Stimulated activated memory B cell treated with anti-CD40 and anti-IgM and Interleukin-4, amounts not matched to agents 10 μg/mL and 1 μg/mL and 100 μg/mL, for 72 hours (primary cell): ENCODE data around the gene TTYH3.
"Not testable (repeated sequence)": the region's sequence is repeated elsewhere in the genome, so short reads cannot be mapped to it uniquely, and the experiment has no call there.

ENCODE experiments used
- ATAC-seq: fragments of 150-1000 bp; cut with Tn5 transposase; 2 replicates; pipeline ENCODE4 v1.10.0; 2021
- H3K27ac Mint-ChIP-seq: one replicate; pipeline ENCODE4 v1.8.0; 2022; ENCODE audit warnings: mild to moderate bottlenecking, mixed read lengths
- H3K27me3 Mint-ChIP-seq: one replicate; pipeline ENCODE4 v1.8.0; 2022; ENCODE audit warnings: mixed read lengths
- H3K36me3 Mint-ChIP-seq: one replicate; pipeline ENCODE4 v1.8.0; 2022; ENCODE audit warnings: mixed read lengths
- H3K4me1 Mint-ChIP-seq: one replicate; pipeline ENCODE4 v1.8.0; 2022; ENCODE audit warnings: mixed read lengths
- H3K4me3 Mint-ChIP-seq: one replicate; pipeline ENCODE4 v1.8.0; 2022; ENCODE audit warnings: mild to moderate bottlenecking, moderate library complexity, mixed read lengths
- H3K9me3 Mint-ChIP-seq: one replicate; pipeline ENCODE4 v1.8.0; 2022; ENCODE audit warnings: mixed read lengths

The TTYH3 gene

DNA sequence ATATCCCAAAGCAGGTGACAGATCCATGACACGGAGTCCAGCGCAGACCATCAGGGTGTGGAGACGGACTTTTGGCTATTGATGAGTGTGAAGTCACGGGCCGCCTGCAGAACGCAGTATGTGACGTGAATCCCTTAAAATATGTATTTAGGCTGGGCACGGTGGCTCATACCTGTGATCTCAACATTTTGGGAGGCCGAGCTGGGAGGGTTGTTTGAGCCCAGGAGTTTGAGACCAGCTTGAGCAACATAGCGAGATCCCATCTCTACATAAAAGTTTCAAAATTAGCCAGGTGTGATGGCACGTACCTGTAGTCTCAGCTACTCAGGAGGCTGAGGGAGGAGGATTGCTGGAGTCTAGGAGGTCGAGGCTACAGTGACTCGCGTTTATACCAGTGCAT is 54.3 kb downstream of the TTYH3 start:
- H3K36me3 Mint-ChIP-seq: no peaks in the 10 kb centered on the region
- H3K27me3 Mint-ChIP-seq: peaks cover 71% of the 10 kb centered on the region
- ATAC-seq: no peak
- H3K4me3 Mint-ChIP-seq: no peak overlapping the region
- H3K9me3 Mint-ChIP-seq: no peaks in the 10 kb centered on the region
- H3K27ac Mint-ChIP-seq: no peak overlapping the region
- H3K4me1 Mint-ChIP-seq: peaks cover 34% of the 10 kb centered on the region

DNA sequence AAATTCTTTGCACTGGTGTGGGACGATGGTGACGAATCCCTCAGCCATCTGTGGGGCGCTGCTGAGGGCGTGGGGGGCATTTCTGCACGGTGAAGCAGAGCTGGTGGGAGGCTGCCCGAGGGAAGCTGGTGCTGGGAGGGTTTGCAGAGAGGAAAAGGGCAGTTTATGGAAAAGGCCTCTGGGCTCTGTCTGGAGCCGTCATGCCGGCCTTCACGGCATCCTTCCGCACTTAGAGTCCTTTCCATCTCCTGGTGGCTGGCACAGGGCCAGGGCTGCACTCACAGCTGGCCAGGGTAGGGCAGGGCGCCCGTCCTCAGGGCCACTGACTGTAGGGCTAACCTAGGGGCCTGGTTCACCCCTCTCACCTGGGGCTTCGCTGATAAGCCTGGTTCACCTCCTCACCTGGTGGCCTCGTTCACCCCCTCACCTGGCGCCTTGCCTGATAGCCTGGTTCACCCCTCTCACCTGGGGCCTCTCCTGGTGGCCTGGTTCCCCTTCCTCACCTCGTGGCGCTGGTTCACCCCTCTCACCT is 55.6 kb downstream of the TTYH3 start:
- Mint-ChIP-seq H3K27ac (no peak overlapping the region), H3K36me3 (no peaks in the 10 kb centered on the region), H3K4me3 (peak overlapping the region; percentile 26), H3K9me3 (no peaks in the 10 kb centered on the region), H3K27me3 (peaks cover 68% of the 10 kb centered on the region), H3K4me1 (peaks cover 36% of the 10 kb centered on the region)
- no peak for ATAC-seq

DNA sequence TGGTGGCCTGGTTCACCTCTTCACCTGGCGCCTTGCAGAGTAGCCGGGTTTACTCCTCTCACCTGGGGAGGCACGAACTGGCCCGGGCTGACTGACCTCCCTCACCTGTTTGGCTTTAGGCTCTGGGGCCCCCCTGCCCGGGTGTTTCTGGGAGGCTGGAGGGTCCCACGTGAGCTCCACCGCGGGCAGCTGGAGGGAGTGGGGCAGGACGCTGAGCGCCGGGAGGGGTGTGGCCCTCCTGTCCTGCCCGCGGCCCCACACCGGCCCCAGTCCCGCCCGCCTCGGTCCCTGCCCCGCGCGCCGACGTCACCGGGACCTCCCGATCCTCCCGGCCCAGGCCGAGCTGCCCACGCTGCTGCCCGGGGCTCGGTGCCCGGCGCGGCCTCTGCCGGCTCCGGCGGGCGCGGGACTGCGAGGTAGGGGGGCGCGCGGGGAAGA is 56.1 kb downstream of the TTYH3 start, which contains the start of gene AMZ1:
Gene AMZ1 (plus strand): TSS at position 322 of the 438 bp plus-strand sequence. CDS start 12,250 bp downstream, outside the sequence.
- Mint-ChIP-seq H3K36me3 (no peaks in the 10 kb centered on the region), H3K27me3 (peaks cover 63% of the 10 kb centered on the region), H3K9me3 (no peaks in the 10 kb centered on the region), H3K27ac (peak within 1 kb of the TSS; percentile 28), H3K4me3 (peak within 1 kb of the TSS; percentile 69), H3K4me1 (peaks cover 40% of the 10 kb centered on the region)
- no peak for ATAC-seq

DNA sequence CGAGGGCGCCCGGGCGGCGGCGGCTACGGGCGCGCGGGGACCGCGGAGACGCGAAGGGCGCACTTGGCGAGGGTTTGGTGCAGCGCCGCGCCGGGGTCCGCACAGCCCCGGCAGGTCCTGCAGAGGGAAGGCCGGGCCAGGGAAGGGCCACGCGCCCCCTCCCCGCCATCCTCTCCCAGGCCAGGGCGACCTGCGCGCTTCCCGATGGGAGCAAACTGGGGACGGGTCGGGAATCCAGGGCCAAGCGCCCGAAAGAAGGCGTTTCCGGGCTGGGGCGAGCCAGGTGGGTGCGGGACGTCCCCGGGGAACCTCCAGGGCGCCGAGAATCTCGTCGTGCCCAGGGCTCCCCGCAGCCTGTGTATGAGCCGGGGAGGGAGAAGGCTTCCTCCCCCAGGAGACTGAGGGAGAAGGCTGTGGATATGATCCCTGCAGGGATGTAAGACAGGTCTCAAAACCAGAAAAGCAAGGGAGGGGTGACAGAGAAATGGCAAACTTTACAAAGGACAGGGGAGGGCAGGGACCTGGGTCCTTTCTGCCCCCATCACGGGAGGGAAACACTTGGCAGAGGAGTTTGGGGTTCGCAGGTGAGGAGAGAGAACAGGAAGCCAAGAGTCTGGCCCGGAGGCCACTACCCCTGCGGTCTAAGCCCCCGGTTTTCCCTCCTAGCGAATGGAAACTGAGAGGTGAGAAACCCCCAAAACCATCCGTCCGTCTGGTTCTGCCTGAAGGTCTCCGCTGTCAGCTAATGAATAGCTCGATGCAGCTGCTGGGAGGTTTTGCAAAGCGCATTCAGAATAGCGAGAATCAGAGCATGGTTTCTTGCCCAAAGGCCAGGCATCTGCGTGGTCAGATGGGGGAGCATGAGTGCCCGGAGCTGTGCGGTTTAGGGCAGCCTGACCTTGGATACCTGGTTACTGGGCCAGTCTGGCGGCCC is 56.9 kb downstream of the TTYH3 start:
- Mint-ChIP-seq H3K27me3 (peaks cover 55% of the 10 kb centered on the region), H3K36me3 (no peaks in the 10 kb centered on the region), H3K27ac (peak overlapping the region; percentile 28), H3K4me3 (peak overlapping the region; percentile 69), H3K4me1 (peaks cover 46% of the 10 kb centered on the region), H3K9me3 (no peaks in the 10 kb centered on the region)
- ATAC-seq: peak; percentile 71

DNA sequence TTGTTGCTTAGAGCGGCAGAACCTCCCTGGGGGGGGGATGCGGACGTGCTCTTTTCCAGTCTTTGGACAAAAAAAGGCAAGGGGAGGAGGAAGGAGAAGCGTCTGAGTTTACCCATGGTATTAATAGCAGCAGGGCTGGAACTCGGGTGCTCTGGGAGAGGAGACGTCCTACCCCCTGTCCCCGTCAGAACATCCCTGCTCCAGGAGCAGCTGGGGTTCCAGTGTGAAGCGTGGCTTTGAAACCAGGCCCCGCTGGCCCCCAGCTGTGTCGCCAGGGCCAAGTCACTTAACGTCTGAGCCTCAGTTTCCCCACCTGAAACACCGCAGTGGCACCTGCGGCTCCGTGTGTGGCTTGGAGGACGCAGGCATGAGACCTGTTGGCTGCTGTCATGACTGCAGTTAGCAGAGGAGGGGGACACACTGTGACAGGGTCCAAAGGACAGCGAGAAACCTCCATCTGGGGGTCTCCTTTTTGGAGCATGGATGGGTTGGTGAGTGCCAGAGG is 57.6 kb downstream of the TTYH3 start:
- Mint-ChIP-seq H3K4me1 (peaks cover 50% of the 10 kb centered on the region), H3K9me3 (no peaks in the 10 kb centered on the region), H3K27ac (peak overlapping the region; percentile 28), H3K36me3 (no peaks in the 10 kb centered on the region), H3K4me3 (peak overlapping the region; percentile 69), H3K27me3 (peaks cover 48% of the 10 kb centered on the region)
- ATAC-seq: peak; percentile 29

DNA sequence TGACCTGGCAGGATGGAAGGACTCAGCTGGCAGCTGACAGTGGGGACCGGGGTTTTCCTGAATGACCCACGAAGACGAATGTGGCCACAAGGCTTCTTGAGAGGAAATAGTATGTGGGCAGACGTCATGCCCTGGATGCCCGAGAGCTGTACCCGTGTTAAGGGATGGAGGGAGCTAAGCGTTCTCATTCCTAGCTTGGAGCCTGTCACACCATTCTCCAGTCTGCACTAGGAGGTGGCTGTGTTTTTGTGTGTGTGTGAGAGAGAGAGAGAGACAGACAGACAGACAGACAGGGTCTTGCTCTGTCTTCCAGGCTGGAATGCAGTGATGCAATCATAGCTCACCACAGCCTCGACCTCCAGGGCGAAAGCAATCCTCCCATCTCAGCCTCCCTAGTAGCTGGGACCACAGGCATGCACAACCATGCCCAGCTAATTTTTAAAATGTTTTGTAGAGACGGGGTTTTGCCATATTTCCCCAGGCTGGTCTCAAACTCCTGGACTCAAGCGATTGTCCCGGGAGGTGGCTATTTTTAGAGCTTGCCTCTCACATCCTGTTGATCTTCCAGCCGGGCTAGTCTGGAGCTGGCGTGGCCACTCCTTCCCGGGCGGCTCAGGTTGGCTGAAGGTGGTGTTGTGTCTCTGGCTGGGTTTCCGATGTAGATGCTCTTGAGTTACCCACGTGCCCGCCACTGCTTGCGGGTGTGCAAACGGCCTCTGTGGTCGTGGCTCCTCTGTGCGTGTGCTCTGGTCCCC is 58.3 kb downstream of the TTYH3 start:
- Mint-ChIP-seq H3K36me3 (no peaks in the 10 kb centered on the region), H3K4me1 (peaks cover 50% of the 10 kb centered on the region), H3K27ac (peak overlapping the region; percentile 56), H3K27me3 (peaks cover 47% of the 10 kb centered on the region), H3K9me3 (no peaks in the 10 kb centered on the region), H3K4me3 (peak overlapping the region; percentile 1)
- ATAC-seq: peak; percentile 4

DNA sequence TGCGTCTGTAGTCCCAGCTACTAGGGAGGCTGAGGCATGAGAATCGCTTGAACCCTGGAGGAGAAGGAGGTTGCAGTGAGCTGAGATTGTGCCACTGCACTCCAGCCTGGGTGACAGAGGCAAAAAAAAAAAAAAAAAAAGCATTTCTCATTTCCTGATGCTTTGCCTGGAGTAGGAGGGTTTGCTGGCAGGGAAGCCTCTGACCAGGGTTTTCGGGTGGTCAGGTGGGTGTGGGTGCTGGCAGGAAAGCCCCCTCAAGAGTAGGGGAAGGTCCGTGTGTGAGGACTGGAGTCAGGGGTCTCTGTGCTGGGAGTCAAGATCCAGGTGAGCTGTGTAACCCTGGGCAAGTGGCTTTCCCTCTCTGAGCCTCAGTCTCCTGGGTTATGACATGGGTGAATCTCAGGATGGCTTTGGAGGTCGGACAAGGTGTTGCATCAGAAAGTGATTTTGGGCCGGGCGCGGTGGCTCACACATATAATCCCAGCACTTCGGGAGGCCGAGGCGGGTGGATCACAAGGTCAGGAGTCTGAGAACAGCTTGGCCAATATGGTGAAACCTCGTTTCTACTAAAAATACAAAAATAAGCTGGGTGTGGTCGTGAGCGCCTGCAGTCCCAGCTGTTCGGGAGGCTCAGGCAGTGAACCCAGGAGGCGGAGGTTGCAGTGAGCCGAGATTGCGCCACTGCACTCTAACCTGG is 59.4 kb downstream of the TTYH3 start:
- H3K36me3 Mint-ChIP-seq: no peaks in the 10 kb centered on the region
- H3K4me1 Mint-ChIP-seq: peaks cover 50% of the 10 kb centered on the region

DNA sequence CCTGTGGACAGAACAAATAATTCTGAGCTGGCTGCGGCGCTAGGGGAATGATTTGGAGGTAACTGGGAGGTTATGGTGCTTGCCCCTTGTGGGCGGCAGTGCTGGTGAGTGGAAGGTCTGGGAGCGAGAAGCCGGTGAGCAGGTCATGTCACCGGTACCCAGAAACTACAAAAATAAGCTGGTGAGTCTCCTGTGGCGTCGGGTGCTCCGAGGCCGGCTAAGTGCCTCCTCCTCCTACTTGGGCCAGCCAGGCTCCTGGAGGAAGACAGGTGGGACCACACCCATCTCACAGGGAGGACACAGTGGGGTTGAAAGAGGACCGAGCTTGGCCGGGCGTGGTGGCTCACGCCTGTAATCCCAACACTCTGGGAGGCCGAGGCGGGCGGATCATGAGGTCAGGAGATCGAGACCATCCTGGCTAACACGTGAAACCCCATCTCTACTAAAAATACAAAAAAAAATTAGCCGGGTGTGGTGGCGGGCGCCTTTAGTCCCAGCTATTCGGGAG is 60.2 kb downstream of the TTYH3 start:
- H3K4me3 Mint-ChIP-seq, ATAC-seq, H3K36me3 Mint-ChIP-seq, H3K9me3 Mint-ChIP-seq: not testable (repeated sequence)
- peak overlapping the region; percentile 56 for H3K27ac Mint-ChIP-seq
- peaks cover 50% of the 10 kb centered on the region for H3K4me1 Mint-ChIP-seq
- peaks cover 45% of the 10 kb centered on the region for H3K27me3 Mint-ChIP-seq

More for the DNA sequence above, 59.4 kb downstream of the TTYH3 start:
- Mint-ChIP-seq H3K9me3 (no peaks in the 10 kb centered on the region), H3K4me3 (no peak overlapping the region), H3K27me3 (peaks cover 47% of the 10 kb centered on the region), H3K27ac (peak overlapping the region; percentile 56)
- no peak for ATAC-seq

DNA sequence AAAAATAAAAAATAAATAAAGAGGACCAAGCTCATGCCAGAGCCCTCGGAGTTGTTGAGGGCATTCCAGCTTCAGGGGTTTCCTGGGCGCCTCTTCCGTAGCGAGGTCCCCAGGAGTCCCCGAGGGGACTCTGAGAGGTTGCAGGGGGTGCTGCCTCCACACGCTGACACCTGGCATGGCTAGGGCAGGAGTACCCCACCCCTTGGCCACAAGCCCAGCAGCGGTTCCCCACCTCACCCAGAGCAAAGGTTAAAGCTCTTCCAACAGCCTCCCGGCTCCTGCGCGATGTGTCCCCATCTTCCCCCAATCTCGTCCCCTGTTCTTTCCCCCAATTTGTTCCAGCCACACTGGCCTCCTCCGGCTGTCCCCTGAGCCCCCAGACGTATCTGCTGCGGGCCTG is 60.8 kb downstream of the TTYH3 start:
- Mint-ChIP-seq H3K4me1 (peaks cover 44% of the 10 kb centered on the region), H3K4me3 (no peak overlapping the region), H3K27me3 (peaks cover 39% of the 10 kb centered on the region), H3K36me3 (no peaks in the 10 kb centered on the region), H3K9me3 (no peaks in the 10 kb centered on the region), H3K27ac (peak overlapping the region; percentile 53)
- no peak for ATAC-seq

DNA sequence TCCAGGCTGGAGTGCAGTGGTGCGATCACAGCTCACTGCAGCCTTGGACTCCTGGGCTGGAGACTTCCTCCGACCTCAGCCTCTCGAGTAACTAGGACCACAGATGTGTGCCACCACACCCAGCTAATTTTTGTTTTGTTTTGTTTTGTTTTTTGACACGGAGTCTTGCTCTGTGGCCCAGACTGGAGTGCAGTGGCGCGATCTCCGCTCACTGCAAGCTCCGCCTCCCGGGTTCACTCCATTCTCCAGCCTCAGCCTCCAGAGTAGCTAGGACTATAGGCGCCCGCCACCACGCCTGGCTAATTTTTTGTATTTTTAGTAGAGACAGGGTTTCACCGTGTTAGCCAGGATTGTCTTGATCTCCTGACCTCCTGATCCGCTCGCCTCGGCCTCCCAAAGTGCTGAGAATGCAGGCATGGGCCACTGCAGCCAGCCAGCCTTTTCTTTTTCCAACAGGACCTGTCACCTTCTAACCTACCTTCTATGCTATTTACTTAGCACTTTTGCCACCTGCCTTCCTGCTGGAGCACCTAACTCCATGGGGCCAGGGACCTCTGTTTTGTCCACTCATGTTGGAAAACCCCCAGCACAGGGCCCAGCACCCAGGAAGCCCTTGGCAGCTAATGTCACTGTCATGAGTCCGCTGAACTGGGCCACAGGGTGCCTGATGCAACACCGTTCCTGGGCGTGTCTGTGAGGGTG is 61.8 kb downstream of the TTYH3 start:
- Mint-ChIP-seq H3K27me3 (peaks cover 35% of the 10 kb centered on the region), H3K4me1 (peaks cover 46% of the 10 kb centered on the region), H3K27ac (peak overlapping the region; percentile 55)
- not testable (repeated sequence) for H3K9me3 Mint-ChIP-seq, H3K36me3 Mint-ChIP-seq, ATAC-seq, H3K4me3 Mint-ChIP-seq

DNA sequence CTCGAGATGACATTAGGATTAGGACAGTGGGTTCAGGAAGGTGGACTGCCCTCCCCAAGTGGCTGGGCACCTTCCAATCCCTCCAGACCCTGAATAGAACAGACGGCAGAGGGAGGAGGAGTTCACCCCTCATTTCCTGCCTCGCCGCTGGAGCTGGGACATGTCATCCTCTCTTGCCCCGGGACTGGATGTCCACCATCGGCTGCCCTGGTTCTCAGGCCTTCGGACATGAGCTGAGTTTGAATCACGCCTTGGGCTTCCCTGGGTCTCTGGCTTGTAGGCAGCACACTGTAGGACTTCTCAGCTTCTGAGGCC is 62.3 kb downstream of the TTYH3 start:
- H3K4me3 Mint-ChIP-seq, H3K9me3 Mint-ChIP-seq, ATAC-seq, H3K36me3 Mint-ChIP-seq: not testable (repeated sequence)
- peaks cover 30% of the 10 kb centered on the region for H3K27me3 Mint-ChIP-seq
- H3K4me1 Mint-ChIP-seq: peaks cover 46% of the 10 kb centered on the region
- H3K27ac Mint-ChIP-seq: peak overlapping the region; percentile 55

DNA sequence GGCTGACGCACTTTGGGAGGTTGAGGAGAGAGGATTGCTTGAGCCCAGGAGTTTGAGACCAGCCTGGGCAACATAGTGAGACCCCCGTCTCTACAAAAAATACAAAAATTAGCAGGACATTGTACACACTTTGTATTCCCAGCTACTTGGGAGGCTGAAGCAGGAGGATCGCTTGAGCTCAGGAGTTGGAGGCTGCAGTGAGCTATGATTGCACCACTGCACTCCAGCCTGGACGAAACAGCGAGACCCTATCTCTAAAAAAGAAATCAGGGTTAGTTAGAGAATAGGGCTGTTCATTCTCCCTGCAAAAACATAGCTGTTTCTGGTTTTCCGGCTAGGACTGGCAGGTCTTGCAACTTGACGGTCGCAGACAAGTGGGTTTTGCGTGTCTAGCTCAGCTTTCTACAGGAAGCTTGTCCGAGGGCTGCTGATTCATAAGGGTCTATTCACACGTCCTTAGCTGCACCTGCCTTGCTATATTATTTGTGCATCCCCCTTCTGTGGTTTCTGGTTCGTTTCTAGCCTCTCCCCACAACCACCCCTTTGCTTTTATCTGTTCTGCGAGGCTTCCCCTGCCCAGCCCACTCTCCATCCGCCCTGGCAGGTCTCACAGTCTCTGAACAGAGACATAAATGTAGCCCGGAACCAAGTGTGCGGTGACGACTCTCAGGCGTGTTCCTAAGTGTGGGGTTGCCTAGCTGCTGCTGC is 66.9 kb downstream of the TTYH3 start:
- peaks cover 33% of the 10 kb centered on the region for H3K4me1 Mint-ChIP-seq
- peak overlapping the region; percentile 78 for H3K27ac Mint-ChIP-seq
- no peaks in the 10 kb centered on the region for H3K36me3 Mint-ChIP-seq

DNA sequence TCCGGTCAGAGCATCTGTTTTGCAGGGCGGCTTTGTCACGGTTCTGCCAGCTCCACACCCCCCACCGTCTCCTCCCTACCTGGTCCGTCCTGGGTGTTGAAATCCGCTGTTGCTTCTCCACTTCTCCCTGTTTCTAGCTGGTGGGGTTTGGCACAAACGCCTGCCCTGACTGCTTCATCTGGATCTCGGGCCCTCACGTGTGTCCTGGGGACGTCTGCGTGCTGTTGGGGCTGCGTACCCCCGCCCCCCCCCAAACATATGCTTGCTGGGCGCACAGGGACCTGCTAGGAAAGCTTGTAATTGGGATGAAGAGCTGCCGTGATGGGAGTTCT is 67.5 kb downstream of the TTYH3 start:
- Mint-ChIP-seq H3K9me3 (no peaks in the 10 kb centered on the region), H3K27me3 (peaks cover 17% of the 10 kb centered on the region), H3K4me3 (peak overlapping the region; percentile 59), H3K36me3 (no peaks in the 10 kb centered on the region), H3K27ac (peak overlapping the region; percentile 78), H3K4me1 (peaks cover 29% of the 10 kb centered on the region)
- no peak for ATAC-seq

More for the DNA sequence above, 66.9 kb downstream of the TTYH3 start:
- no peaks in the 10 kb centered on the region for H3K9me3 Mint-ChIP-seq
- peak; percentile 95 for ATAC-seq
- peak overlapping the region; percentile 59 for H3K4me3 Mint-ChIP-seq
- H3K27me3 Mint-ChIP-seq: peaks cover 17% of the 10 kb centered on the region
